WTC11 (cell line): ENCODE results near the gene ATP9A. TPM values are rescaled to one million over a fixed set of nuclear protein-coding genes. Genes with fewer than 3 reads are reported as not detected.

Experiments
- ATAC-seq: fragments of 200-7000 bp; cut with Tn5 transposase; 2 replicates; pipeline ENCODE4 v1.10.0; 2021; ENCODE audit warnings: mild to moderate bottlenecking, moderate library complexity
- CTCF ChIA-PET: fragments of 300-600 bp; sonication (Branson Sonifier 250); formaldehyde crosslinking; loops from one replicate; lab custom pipeline; 2021; ENCODE audit warnings: antibody characterized with exemption; lab: Charles Lee
- POLR2A ChIA-PET: fragments of 350-600 bp; sonication (Branson Sonifier 250); formaldehyde crosslinking; loops from one replicate; lab custom pipeline; 2021; ENCODE audit warnings: antibody characterized with exemption; lab: Charles Lee
- DNase-seq: peaks from one replicate; pipeline ENCODE4 v3.0.0; 2021; ENCODE audit warnings: low spot score
- H3K27ac Mint-ChIP-seq: 2 replicates; pipeline ENCODE4 v1.8.0; 2021; ENCODE audit warnings: mixed read lengths
- H3K27me3 Mint-ChIP-seq: 2 replicates; pipeline ENCODE4 v1.8.0; 2021; ENCODE audit warnings: low read depth, mild to moderate bottlenecking, moderate library complexity, mixed read lengths
- H3K36me3 Mint-ChIP-seq: 2 replicates; pipeline ENCODE4 v1.8.0; 2021; ENCODE audit warnings: mixed read lengths
- H3K4me1 Mint-ChIP-seq: 2 replicates; pipeline ENCODE4 v1.8.0; 2022; ENCODE audit warnings: mixed read lengths
- H3K4me3 Mint-ChIP-seq: 2 replicates; pipeline ENCODE4 v1.8.0; 2021; ENCODE audit warnings: mild to moderate bottlenecking, moderate library complexity, mixed read lengths
- H3K9me3 Mint-ChIP-seq: 2 replicates; pipeline ENCODE4 v1.8.0; 2021; ENCODE audit warnings: mixed read lengths
- CTCF ChIP-seq: fragments of 200-600 bp; IDR thresholded peaks from 2 replicates; pipeline ENCODE4 v1.8.0; 2022; ENCODE audit warnings: antibody characterized with exemption
- ELF4 ChIP-seq: sonication (generic); formaldehyde crosslinking; IDR thresholded peaks from 2 replicates; pipeline ENCODE4 v1.8.1; 2022; ENCODE audit warnings: low read depth, mild to moderate bottlenecking, moderate library complexity, missing genetic modification reagents
- FOXK1 ChIP-seq: sonication (generic); formaldehyde crosslinking; IDR thresholded peaks from 2 replicates; pipeline ENCODE4 v1.8.0; 2022; ENCODE audit warnings: mild to moderate bottlenecking, moderate library complexity, missing genetic modification reagents
- GRHL2 ChIP-seq: fragments of 250-450 bp; sonication (Bioruptor Pico); IDR thresholded peaks from 2 replicates; pipeline ENCODE4 v1.8.0; 2022; ENCODE audit warnings: mild to moderate bottlenecking, moderate library complexity; ENCODE audit not compliant: insufficient replicate concordance, severe bottlenecking
- IRF2 ChIP-seq: sonication (generic); formaldehyde crosslinking; IDR thresholded peaks from 2 replicates; pipeline ENCODE4 v1.8.0; 2022; ENCODE audit warnings: low read depth, missing genetic modification reagents, borderline replicate concordance
- NFATC4 ChIP-seq: fragments of 250-450 bp; sonication (Bioruptor Pico); IDR thresholded peaks from 2 replicates; pipeline ENCODE4 v1.9.0; 2021; ENCODE audit warnings: mild to moderate bottlenecking
- NFE2L1 ChIP-seq: sonication (generic); formaldehyde crosslinking; IDR thresholded peaks from 2 replicates; pipeline ENCODE4 v1.8.1; 2023; ENCODE audit warnings: missing genetic modification reagents
- PREB ChIP-seq: sonication (generic); formaldehyde crosslinking; IDR thresholded peaks from 2 replicates; pipeline ENCODE4 v1.8.1; 2022; ENCODE audit warnings: mild to moderate bottlenecking, missing genetic modification reagents, moderate library complexity, borderline replicate concordance
- RORB ChIP-seq: fragments of 250-450 bp; sonication (Bioruptor Pico); IDR thresholded peaks from 2 replicates; pipeline ENCODE4 v1.9.0; 2021; ENCODE audit warnings: mild to moderate bottlenecking
- SP1 ChIP-seq: sonication (generic); formaldehyde crosslinking; conservative IDR thresholded peaks from 2 replicates; pipeline ENCODE4 v1.8.1; 2022; ENCODE audit warnings: missing genetic modification reagents
- ZBTB21 ChIP-seq: sonication (generic); formaldehyde crosslinking; IDR thresholded peaks from 2 replicates; pipeline ENCODE4 v1.8.1; 2023; ENCODE audit warnings: mild to moderate bottlenecking, missing genetic modification reagents, borderline replicate concordance
- ZNF121 ChIP-seq: sonication (generic); formaldehyde crosslinking; IDR thresholded peaks from 2 replicates; pipeline ENCODE4 v1.8.0; 2023; ENCODE audit warnings: missing genetic modification reagents
- ZNF317 ChIP-seq: sonication (generic); formaldehyde crosslinking; IDR thresholded peaks from 2 replicates; pipeline ENCODE4 v1.8.1; 2023; ENCODE audit warnings: low read depth, mild to moderate bottlenecking, moderate library complexity, missing genetic modification reagents, borderline replicate concordance
- total RNA-seq: library from RNA; stranded (reverse); gene quantifications from 3 replicates; pipeline ENCODE4 v1.2.3, GENCODE V29; 2021
- TF ChIP-seq, protein P1 (sequence below): sonication (generic); formaldehyde crosslinking; IDR thresholded peaks from 2 replicates; pipeline ENCODE4 v1.8.1; 2023; ENCODE audit warnings: mild to moderate bottlenecking, missing genetic modification reagents
- TF ChIP-seq, protein P2 (sequence below): sonication (generic); formaldehyde crosslinking; IDR thresholded peaks from 2 replicates; pipeline ENCODE4 v1.8.1; 2023; ENCODE audit warnings: mild to moderate bottlenecking, missing genetic modification reagents, moderate library complexity
- TF ChIP-seq, protein P3 (sequence below): sonication (generic); formaldehyde crosslinking; conservative IDR thresholded peaks from 2 replicates; pipeline ENCODE4 v1.8.1; 2022; ENCODE audit warnings: mild to moderate bottlenecking, missing genetic modification reagents
- TF ChIP-seq, protein P4 (sequence below): sonication (generic); formaldehyde crosslinking; IDR thresholded peaks from 2 replicates; pipeline ENCODE4 v1.8.0; 2023; ENCODE audit warnings: missing genetic modification reagents, mild to moderate bottlenecking, borderline replicate concordance

Gene ATP9A
- total RNA-seq, 1 experiment from 2014 or later = 5.0 TPM

GRCh38 chr20:51692806-51693400 lies 75.3 kb downstream of the ATP9A start:
- no peaks in the 10 kb centered on the region for H3K36me3 Mint-ChIP-seq

DNA sequence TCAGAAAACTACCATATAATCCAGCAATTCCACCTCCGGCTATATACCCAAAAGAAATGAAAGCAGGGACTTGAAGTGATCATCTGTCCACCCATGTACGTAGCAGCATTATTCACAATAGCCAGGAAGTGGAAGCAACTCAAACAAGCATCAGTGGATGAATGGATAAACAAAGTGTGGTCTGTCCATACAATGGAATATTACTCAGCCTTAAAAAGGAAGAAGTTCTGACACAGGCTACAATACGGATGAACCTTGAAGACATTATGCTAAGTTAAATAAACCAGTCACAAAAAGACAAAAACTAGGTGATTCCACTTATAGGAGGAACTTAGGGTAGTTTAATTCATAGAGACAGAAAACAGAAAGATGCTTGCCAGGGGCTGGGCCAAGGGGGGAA lies 76.5 kb downstream of the ATP9A start:
- Mint-ChIP-seq H3K9me3 (no peaks in the 10 kb centered on the region), H3K4me3 (no peak overlapping the region), H3K4me1 (peaks cover 23% of the 10 kb centered on the region), H3K27ac (no peak overlapping the region; the same call in 1 of the 2 replicates), H3K27me3 (no peaks in the 10 kb centered on the region), H3K36me3 (no peaks in the 10 kb centered on the region)
- ATAC-seq = no peak
- DNase-seq = no peak
- TF ChIP-seq, protein P1, sequence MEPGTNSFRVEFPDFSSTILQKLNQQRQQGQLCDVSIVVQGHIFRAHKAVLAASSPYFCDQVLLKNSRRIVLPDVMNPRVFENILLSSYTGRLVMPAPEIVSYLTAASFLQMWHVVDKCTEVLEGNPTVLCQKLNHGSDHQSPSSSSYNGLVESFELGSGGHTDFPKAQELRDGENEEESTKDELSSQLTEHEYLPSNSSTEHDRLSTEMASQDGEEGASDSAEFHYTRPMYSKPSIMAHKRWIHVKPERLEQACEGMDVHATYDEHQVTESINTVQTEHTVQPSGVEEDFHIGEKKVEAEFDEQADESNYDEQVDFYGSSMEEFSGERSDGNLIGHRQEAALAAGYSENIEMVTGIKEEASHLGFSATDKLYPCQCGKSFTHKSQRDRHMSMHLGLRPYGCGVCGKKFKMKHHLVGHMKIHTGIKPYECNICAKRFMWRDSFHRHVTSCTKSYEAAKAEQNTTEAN (CRISPR knock-in tag) = no peak
- no peak for TF ChIP-seq ZNF317 (CRISPR knock-in tag)
- no peak for TF ChIP-seq ZBTB21 (CRISPR knock-in tag)
- no peak for TF ChIP-seq NFATC4 (CRISPR knock-in tag)
- TF ChIP-seq, protein P2, sequence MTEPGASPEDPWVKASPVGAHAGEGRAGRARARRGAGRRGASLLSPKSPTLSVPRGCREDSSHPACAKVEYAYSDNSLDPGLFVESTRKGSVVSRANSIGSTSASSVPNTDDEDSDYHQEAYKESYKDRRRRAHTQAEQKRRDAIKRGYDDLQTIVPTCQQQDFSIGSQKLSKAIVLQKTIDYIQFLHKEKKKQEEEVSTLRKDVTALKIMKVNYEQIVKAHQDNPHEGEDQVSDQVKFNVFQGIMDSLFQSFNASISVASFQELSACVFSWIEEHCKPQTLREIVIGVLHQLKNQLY (CRISPR knock-in tag) = no peak
- TF ChIP-seq SP1 (CRISPR knock-in tag) = no peak
- no peak for TF ChIP-seq GRHL2
- TF ChIP-seq NFE2L1 (CRISPR knock-in tag) = no peak
- no peak for TF ChIP-seq PREB
- no peak for TF ChIP-seq CTCF
- POLR2A ChIA-PET = interaction anchor here (0.6 kb wide), 1 partner anchor 389 kb away, joined by 4 read pairs; no protein-coding TSS in a partner anchor
- CTCF ChIA-PET = no interaction called here

More at GRCh38 chr20:51692806-51693400, 75.3 kb downstream of the ATP9A start:
- ChIA-PET CTCF (no interaction called here), POLR2A (no interaction called here)
- TF ChIP-seq IRF2 (CRISPR knock-in tag) = no peak
- no peak for TF ChIP-seq RORB (CRISPR knock-in tag)
- TF ChIP-seq ELF4 (CRISPR knock-in tag) = no peak
- TF ChIP-seq, protein P2 (CRISPR knock-in tag) = no peak
- TF ChIP-seq, protein P1 (CRISPR knock-in tag) = no peak
- TF ChIP-seq, protein P3, sequence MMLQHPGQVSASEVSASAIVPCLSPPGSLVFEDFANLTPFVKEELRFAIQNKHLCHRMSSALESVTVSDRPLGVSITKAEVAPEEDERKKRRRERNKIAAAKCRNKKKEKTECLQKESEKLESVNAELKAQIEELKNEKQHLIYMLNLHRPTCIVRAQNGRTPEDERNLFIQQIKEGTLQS (CRISPR knock-in tag) = no peak
- TF ChIP-seq, protein P4, sequence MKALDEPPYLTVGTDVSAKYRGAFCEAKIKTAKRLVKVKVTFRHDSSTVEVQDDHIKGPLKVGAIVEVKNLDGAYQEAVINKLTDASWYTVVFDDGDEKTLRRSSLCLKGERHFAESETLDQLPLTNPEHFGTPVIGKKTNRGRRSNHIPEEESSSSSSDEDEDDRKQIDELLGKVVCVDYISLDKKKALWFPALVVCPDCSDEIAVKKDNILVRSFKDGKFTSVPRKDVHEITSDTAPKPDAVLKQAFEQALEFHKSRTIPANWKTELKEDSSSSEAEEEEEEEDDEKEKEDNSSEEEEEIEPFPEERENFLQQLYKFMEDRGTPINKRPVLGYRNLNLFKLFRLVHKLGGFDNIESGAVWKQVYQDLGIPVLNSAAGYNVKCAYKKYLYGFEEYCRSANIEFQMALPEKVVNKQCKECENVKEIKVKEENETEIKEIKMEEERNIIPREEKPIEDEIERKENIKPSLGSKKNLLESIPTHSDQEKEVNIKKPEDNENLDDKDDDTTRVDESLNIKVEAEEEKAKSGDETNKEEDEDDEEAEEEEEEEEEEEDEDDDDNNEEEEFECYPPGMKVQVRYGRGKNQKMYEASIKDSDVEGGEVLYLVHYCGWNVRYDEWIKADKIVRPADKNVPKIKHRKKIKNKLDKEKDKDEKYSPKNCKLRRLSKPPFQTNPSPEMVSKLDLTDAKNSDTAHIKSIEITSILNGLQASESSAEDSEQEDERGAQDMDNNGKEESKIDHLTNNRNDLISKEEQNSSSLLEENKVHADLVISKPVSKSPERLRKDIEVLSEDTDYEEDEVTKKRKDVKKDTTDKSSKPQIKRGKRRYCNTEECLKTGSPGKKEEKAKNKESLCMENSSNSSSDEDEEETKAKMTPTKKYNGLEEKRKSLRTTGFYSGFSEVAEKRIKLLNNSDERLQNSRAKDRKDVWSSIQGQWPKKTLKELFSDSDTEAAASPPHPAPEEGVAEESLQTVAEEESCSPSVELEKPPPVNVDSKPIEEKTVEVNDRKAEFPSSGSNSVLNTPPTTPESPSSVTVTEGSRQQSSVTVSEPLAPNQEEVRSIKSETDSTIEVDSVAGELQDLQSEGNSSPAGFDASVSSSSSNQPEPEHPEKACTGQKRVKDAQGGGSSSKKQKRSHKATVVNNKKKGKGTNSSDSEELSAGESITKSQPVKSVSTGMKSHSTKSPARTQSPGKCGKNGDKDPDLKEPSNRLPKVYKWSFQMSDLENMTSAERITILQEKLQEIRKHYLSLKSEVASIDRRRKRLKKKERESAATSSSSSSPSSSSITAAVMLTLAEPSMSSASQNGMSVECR = no peak
- no peak for TF ChIP-seq ZNF121 (CRISPR knock-in tag)
- no peak for TF ChIP-seq FOXK1 (CRISPR knock-in tag)
- Mint-ChIP-seq H3K27ac (peak overlapping the region; percentile 69; the same call in 1 of the 2 replicates), H3K27me3 (no peaks in the 10 kb centered on the region), H3K4me3 (no peak overlapping the region), H3K9me3 (no peaks in the 10 kb centered on the region), H3K4me1 (peaks cover 33% of the 10 kb centered on the region)
- ATAC-seq (no peak), DNase-seq (no peak)
